ENCODE results near the gene MDGA2. TPM values are rescaled to one million over a fixed set of nuclear protein-coding genes. Genes with fewer than 3 reads are reported as not detected.

Gene MDGA2
- total RNA-seq, 1 experiment from 2014 or later = not detected

GRCh38 chr14:47619392-47619791 lies 56.0 kb downstream of the MDGA2 start:
- ChIA-PET CTCF (no interaction called here), POLR2A (no interaction called here)
- DNase-seq = no peak
- Mint-ChIP-seq H3K27ac (ENCODE audit: unreplicated experiment) (no peak overlapping the region), H3K27me3 (ENCODE audit: insufficient read depth, unreplicated experiment) (no peaks in the 10 kb centered on the region), H3K4me3 (ENCODE audit: unreplicated experiment) (no peak overlapping the region), H3K9me3 (ENCODE audit: unreplicated experiment) (no peaks in the 10 kb centered on the region), H3K4me1 (ENCODE audit: low read depth, unreplicated experiment) (no peaks in the 10 kb centered on the region), H3K36me3 (ENCODE audit: insufficient read depth, unreplicated experiment) (no peaks in the 10 kb centered on the region)
- BruUV-seq (replicated peaks) = no TSS peak
- intact Hi-C loops (cut with micrococcal nuclease; ENCODE audit: unreplicated experiment) = no loop called here
- TF ChIP-seq, protein P1, sequence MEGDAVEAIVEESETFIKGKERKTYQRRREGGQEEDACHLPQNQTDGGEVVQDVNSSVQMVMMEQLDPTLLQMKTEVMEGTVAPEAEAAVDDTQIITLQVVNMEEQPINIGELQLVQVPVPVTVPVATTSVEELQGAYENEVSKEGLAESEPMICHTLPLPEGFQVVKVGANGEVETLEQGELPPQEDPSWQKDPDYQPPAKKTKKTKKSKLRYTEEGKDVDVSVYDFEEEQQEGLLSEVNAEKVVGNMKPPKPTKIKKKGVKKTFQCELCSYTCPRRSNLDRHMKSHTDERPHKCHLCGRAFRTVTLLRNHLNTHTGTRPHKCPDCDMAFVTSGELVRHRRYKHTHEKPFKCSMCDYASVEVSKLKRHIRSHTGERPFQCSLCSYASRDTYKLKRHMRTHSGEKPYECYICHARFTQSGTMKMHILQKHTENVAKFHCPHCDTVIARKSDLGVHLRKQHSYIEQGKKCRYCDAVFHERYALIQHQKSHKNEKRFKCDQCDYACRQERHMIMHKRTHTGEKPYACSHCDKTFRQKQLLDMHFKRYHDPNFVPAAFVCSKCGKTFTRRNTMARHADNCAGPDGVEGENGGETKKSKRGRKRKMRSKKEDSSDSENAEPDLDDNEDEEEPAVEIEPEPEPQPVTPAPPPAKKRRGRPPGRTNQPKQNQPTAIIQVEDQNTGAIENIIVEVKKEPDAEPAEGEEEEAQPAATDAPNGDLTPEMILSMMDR (IDR thresholded peaks at IDR 0.05; ENCODE audit: insufficient read depth in 1 of 2, low read depth in 1 of 2, low read length in 1 of 2, severe bottlenecking in 1 of 2, unreplicated experiment in 1 of 2) = no peak
- no peaks in the 10 kb centered on the region for H3K4me1 ChIP-seq
- H3K27me3 ChIP-seq (replicated peaks; ENCODE audit: control insufficient read depth, insufficient read depth, low read length) = no peaks in the 10 kb centered on the region
- no peak overlapping the region for H3K4me3 ChIP-seq (ENCODE audit: low read depth, low read length)
- H3K9me3 ChIP-seq = no peaks in the 10 kb centered on the region
- H3K36me3 ChIP-seq (ENCODE audit: control insufficient read depth, insufficient read depth, low read length) = no peaks in the 10 kb centered on the region

- H3K36me3 ChIP-seq (ENCODE audit: control insufficient read depth, insufficient read depth, low read length) = no peaks in the 10 kb centered on the region
- intact Hi-C loops (cut with micrococcal nuclease; ENCODE audit: unreplicated experiment) = no loop called here
- BruUV-seq (replicated peaks) = no TSS peak
- POLR2A ChIA-PET = no interaction called here
- H3K4me3 ChIP-seq (ENCODE audit: low read depth, low read length) = no peak overlapping the region
- no peak for DNase-seq
- no peaks in the 10 kb centered on the region for H3K36me3 Mint-ChIP-seq (ENCODE audit: insufficient read depth, unreplicated experiment)
- H3K27me3 ChIP-seq (replicated peaks; ENCODE audit: control insufficient read depth, insufficient read depth, low read length) = no peaks in the 10 kb centered on the region
- no peak overlapping the region for H3K4me3 Mint-ChIP-seq (ENCODE audit: unreplicated experiment)
- H3K4me1 ChIP-seq = no peaks in the 10 kb centered on the region
- H3K4me1 Mint-ChIP-seq (ENCODE audit: low read depth, unreplicated experiment) = no peaks in the 10 kb centered on the region
- no peaks in the 10 kb centered on the region for H3K9me3 Mint-ChIP-seq (ENCODE audit: unreplicated experiment)
- TF ChIP-seq, protein P1 (IDR thresholded peaks at IDR 0.05; ENCODE audit: insufficient read depth in 1 of 2, low read depth in 1 of 2, low read length in 1 of 2, severe bottlenecking in 1 of 2, unreplicated experiment in 1 of 2) = no peak
- CTCF ChIA-PET = no interaction called here
- no peaks in the 10 kb centered on the region for H3K9me3 ChIP-seq
- no peaks in the 10 kb centered on the region for H3K27me3 Mint-ChIP-seq (ENCODE audit: insufficient read depth, unreplicated experiment)
- no peak overlapping the region for H3K27ac Mint-ChIP-seq (ENCODE audit: unreplicated experiment)
These were observed 68.8 kb downstream of the MDGA2 start for GRCh38 chr14:47606566-47606965.

DNA sequence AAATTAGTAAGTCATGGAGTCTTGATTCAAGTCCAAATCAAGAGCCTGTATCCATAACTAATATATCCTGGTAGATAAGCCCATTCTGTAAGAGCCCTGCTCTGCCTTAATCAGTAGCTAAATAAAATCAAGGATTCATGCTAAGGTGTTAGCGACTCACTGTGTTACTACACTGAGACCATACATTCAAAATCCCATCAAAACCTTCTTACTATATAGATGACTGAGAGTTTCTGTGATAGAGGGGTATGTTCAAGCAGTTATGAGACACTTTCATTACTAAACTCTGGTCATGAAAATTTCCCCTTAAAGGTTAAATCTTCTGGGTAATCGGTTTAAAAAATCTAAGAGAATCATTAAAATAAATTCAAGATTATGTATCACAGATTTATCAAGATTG lies 78.5 kb downstream of the MDGA2 start:
- H3K27ac Mint-ChIP-seq (ENCODE audit: unreplicated experiment) = no peak overlapping the region
- no peaks in the 10 kb centered on the region for H3K27me3 Mint-ChIP-seq (ENCODE audit: insufficient read depth, unreplicated experiment)
- Histone ChIP-seq H3K9me3 (no peaks in the 10 kb centered on the region), H3K4me1 (no peaks in the 10 kb centered on the region), H3K27me3 (replicated peaks; ENCODE audit: control insufficient read depth, insufficient read depth, low read length) (no peaks in the 10 kb centered on the region), H3K4me3 (ENCODE audit: low read depth, low read length) (no peak overlapping the region), H3K36me3 (ENCODE audit: control insufficient read depth, insufficient read depth, low read length) (no peaks in the 10 kb centered on the region)
- no peaks in the 10 kb centered on the region for H3K9me3 Mint-ChIP-seq (ENCODE audit: unreplicated experiment)
- no peak overlapping the region for H3K4me3 Mint-ChIP-seq (ENCODE audit: unreplicated experiment)
- ChIA-PET CTCF (no interaction called here), POLR2A (no interaction called here)
- H3K4me1 Mint-ChIP-seq (ENCODE audit: low read depth, unreplicated experiment) = no peaks in the 10 kb centered on the region
- no peak for DNase-seq
- intact Hi-C loops (cut with micrococcal nuclease; ENCODE audit: unreplicated experiment) = no loop called here
- TF ChIP-seq, protein P1 (IDR thresholded peaks at IDR 0.05; ENCODE audit: insufficient read depth in 1 of 2, low read depth in 1 of 2, low read length in 1 of 2, severe bottlenecking in 1 of 2, unreplicated experiment in 1 of 2) = no peak
- H3K36me3 Mint-ChIP-seq (ENCODE audit: insufficient read depth, unreplicated experiment) = no peaks in the 10 kb centered on the region
- BruUV-seq (replicated peaks) = no TSS peak

All from Caco-2 (cell line).